H9 (cell line): ENCODE measurements around the gene CLC. TPM values are rescaled to one million over a fixed set of nuclear protein-coding genes. Genes with fewer than 3 reads are reported as not detected.

Source experiments
- DNase-seq: peaks from one replicate; pipeline ENCODE4 v3.0.0-alpha.2; 2017
- H2AFZ ChIP-seq: one replicate; pipeline ENCODE4 v1.6.1; 2013; ENCODE audit warnings: mild to moderate bottlenecking, low read length, control low read depth, moderate library complexity
- H2AK5ac ChIP-seq: 2 replicates; pipeline ENCODE4 v1.6.1; 2013; ENCODE audit warnings: low read length, control low read depth, mixed read lengths; ENCODE audit not compliant: insufficient read length
- H2BK120ac ChIP-seq: one replicate; pipeline ENCODE4 v1.6.1; 2013; ENCODE audit warnings: low read depth, mild to moderate bottlenecking, low read length, control low read depth, inconsistent platforms; ENCODE audit not compliant: poor library complexity, severe bottlenecking
- H2BK12ac ChIP-seq: 2 replicates; pipeline ENCODE4 v1.6.1; 2013; ENCODE audit warnings: low read length, control low read depth, mixed read lengths, low read depth; ENCODE audit not compliant: insufficient read length
- H2BK15ac ChIP-seq: 2 replicates; pipeline ENCODE4 v1.6.1; 2013; ENCODE audit warnings: low read depth, low read length, control low read depth
- H2BK20ac ChIP-seq: one replicate; pipeline ENCODE4 v1.6.1; 2013; ENCODE audit warnings: low read depth, mild to moderate bottlenecking, low read length, control low read depth, inconsistent platforms; ENCODE audit not compliant: poor library complexity, severe bottlenecking
- H2BK5ac ChIP-seq: 2 replicates; pipeline ENCODE4 v1.6.1; 2013; ENCODE audit warnings: low read length, control low read depth, mixed read lengths; ENCODE audit not compliant: insufficient read length
- H3K14ac ChIP-seq: 2 replicates; pipeline ENCODE4 v1.6.1; 2013; ENCODE audit warnings: low read length, control low read depth; ENCODE audit not compliant: insufficient read depth
- H3K18ac ChIP-seq: 2 replicates; pipeline ENCODE4 v1.6.1; 2013; ENCODE audit warnings: low read depth, mild to moderate bottlenecking, mixed read lengths, low read length, control low read depth; ENCODE audit not compliant: insufficient read length
- H3K23ac ChIP-seq: 2 replicates; pipeline ENCODE4 v1.6.1; 2013; ENCODE audit warnings: low read length, control low read depth, mixed read lengths, low read depth; ENCODE audit not compliant: insufficient read length
- H3K23me2 ChIP-seq: 2 replicates; pipeline ENCODE4 v1.6.1; 2013; ENCODE audit warnings: low read depth, mild to moderate bottlenecking, mixed read lengths, low read length, control low read depth; ENCODE audit not compliant: insufficient read length, poor library complexity, severe bottlenecking
- H3K27ac ChIP-seq: 2 replicates; pipeline ENCODE4 v1.5.1; 2013; ENCODE audit warnings: low read length, control low read depth, mixed read lengths, low read depth; ENCODE audit not compliant: insufficient read length
- H3K27me3 ChIP-seq: 2 replicates; pipeline ENCODE4 v1.6.1; 2013; ENCODE audit warnings: low read length, control low read depth, inconsistent platforms; ENCODE audit not compliant: insufficient read depth
- H3K4ac ChIP-seq: 2 replicates; pipeline ENCODE4 v1.6.1; 2013; ENCODE audit warnings: low read depth, mild to moderate bottlenecking, control low read depth, inconsistent platforms, low read length, moderate library complexity
- H3K4me1 ChIP-seq: 2 replicates; pipeline ENCODE4 v1.6.1; 2013; ENCODE audit warnings: low read length, control low read depth, inconsistent platforms; ENCODE audit not compliant: insufficient read depth
- H3K4me2 ChIP-seq: 2 replicates; pipeline ENCODE4 v1.6.1; 2013; ENCODE audit warnings: low read length, control low read depth, mixed read lengths; ENCODE audit not compliant: insufficient read length, insufficient read depth
- H3K56ac ChIP-seq: 2 replicates; pipeline ENCODE4 v1.6.1; 2013; ENCODE audit warnings: low read depth, mild to moderate bottlenecking, mixed read lengths, low read length, control low read depth; ENCODE audit not compliant: insufficient read length
- H3K79me1 ChIP-seq: 2 replicates; pipeline ENCODE4 v1.6.1; 2013; ENCODE audit warnings: low read depth, mild to moderate bottlenecking, moderate library complexity, low read length, control low read depth, inconsistent platforms; ENCODE audit not compliant: insufficient read depth, poor library complexity, severe bottlenecking
- H3K79me2 ChIP-seq: 2 replicates; pipeline ENCODE4 v1.6.1; 2013; ENCODE audit warnings: low read length, control low read depth, inconsistent platforms; ENCODE audit not compliant: insufficient read depth
- H3K9ac ChIP-seq: 2 replicates; pipeline ENCODE4 v1.6.1; 2013; ENCODE audit warnings: low read length, control low read depth, mixed read lengths; ENCODE audit not compliant: insufficient read length; ENCODE audit errors: extremely low read depth
- H3K9me3 ChIP-seq: one replicate; pipeline ENCODE4 v1.6.1; 2013; ENCODE audit warnings: low read depth, low read length, inconsistent platforms; ENCODE audit not compliant: control insufficient read depth
- H3T11ph ChIP-seq: one replicate; pipeline ENCODE4 v1.6.1; 2013; ENCODE audit warnings: mild to moderate bottlenecking, low read length, control low read depth, inconsistent platforms
- H4K20me1 ChIP-seq: one replicate; pipeline ENCODE4 v1.6.1; 2013; ENCODE audit not compliant: control insufficient read depth, insufficient read length, insufficient read depth
- H4K5ac ChIP-seq: 2 replicates; pipeline ENCODE4 v1.6.1; 2013; ENCODE audit warnings: low read depth, mild to moderate bottlenecking, mixed read lengths, low read length, control low read depth; ENCODE audit not compliant: insufficient read length
- H4K8ac ChIP-seq: replicated peaks from 2 replicates; pipeline ENCODE4 v1.6.1; 2013; ENCODE audit warnings: low read length, control low read depth, mixed read lengths, low read depth; ENCODE audit not compliant: insufficient read length
- H4K91ac ChIP-seq: 2 replicates; pipeline ENCODE4 v1.6.1; 2013; ENCODE audit warnings: low read depth, mild to moderate bottlenecking, moderate library complexity, mixed read lengths, low read length, control low read depth; ENCODE audit not compliant: insufficient read length
- H3K27ac Mint-ChIP-seq, 3 experiments: 2 replicates in 2 of 3; 3 replicates in 1 of 3; pipeline ENCODE4 v1.8.0; 2020 to 2021; ENCODE audit warnings: mixed read lengths in 3 of 3, mild to moderate bottlenecking in 1 of 3, moderate library complexity in 1 of 3
- H3K27me3 Mint-ChIP-seq: 2 replicates; pipeline ENCODE4 v1.8.0; 2021; ENCODE audit warnings: low read depth, mild to moderate bottlenecking, moderate library complexity, mixed read lengths
- H3K36me3 Mint-ChIP-seq, 3 experiments: 2 replicates in 2 of 3; 3 replicates in 1 of 3; pipeline ENCODE4 v1.8.0; 2020 to 2021; ENCODE audit warnings: low read depth in 3 of 3, mixed read lengths in 3 of 3; ENCODE audit not compliant: insufficient read depth in 1 of 3
- H3K4me1 Mint-ChIP-seq, 2 experiments: 2 replicates each; pipeline ENCODE4 v1.8.0; 2020; ENCODE audit warnings: mixed read lengths in 2 of 2
- H3K4me3 Mint-ChIP-seq, 2 experiments: 2 replicates in 1 of 2; 3 replicates in 1 of 2; pipeline ENCODE4 v1.8.0; 2020 to 2021; ENCODE audit warnings: mild to moderate bottlenecking in 2 of 2, mixed read lengths in 2 of 2, moderate library complexity in 1 of 2
- H3K9me3 Mint-ChIP-seq, 2 experiments: 2 replicates in 1 of 2; 3 replicates in 1 of 2; pipeline ENCODE4 v1.8.0; 2020; ENCODE audit warnings: mild to moderate bottlenecking in 2 of 2, mixed read lengths in 2 of 2, moderate library complexity in 1 of 2
- WGBS: extraction: QIAGEN DNeasy Blood & Tissue Kit; methylation state at CpG from one replicate; pipeline ENCODE4 v1.1.7; 2013; ENCODE audit warnings: missing lambda C conversion rate, low lambda C conversion rate, mixed read lengths; ENCODE audit not compliant: insufficient read length; ENCODE audit errors: extremely low coverage; 5-methylcytosine and 5-hydroxymethylcytosine counted together
- total RNA-seq: library from RNA; stranded (reverse); gene quantifications from 2 replicates; pipeline ENCODE4 v1.2.1, GENCODE V29; 2021
- TF ChIP-seq, protein P1 (sequence below): fragments of 200-600 bp; sonication (generic); conservative IDR thresholded peaks from 3 replicates; pipeline ENCODE4 v1.8.0; 2021; ENCODE audit warnings: antibody characterized with exemption, mild to moderate bottlenecking

Gene CLC
- total RNA-seq, 1 experiment from 2014 or later = 0.39 TPM

DNA sequence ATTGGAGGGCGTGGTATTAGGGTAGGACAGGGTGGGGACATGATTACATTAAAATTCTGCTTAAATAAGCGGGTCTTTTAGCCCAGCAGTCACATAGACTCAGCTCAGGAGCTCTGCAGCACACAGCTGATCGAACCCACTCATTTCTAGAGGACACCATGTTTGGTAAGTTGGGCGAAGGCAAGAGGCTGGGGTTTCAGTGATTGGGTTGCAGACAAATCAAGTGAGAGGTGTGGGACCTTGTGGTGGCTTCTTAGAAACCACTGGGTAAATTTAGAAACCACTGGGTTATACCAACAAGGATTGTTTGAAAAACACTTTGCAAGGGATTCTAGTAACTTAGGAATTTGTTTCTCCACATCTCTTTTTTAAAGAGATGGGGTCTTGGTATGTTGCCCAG lies 40.9 kb upstream of the CLC start, which contains the start of gene LEUTX:
Gene LEUTX (plus strand): TSS at position 92 of the 400 bp plus-strand sequence. CDS start 67 bp downstream, at position 159.
- Histone ChIP-seq H3K27ac (no peak within 1 kb of the TSS), H3T11ph (no peak within 1 kb of the TSS), H3K18ac (no peak within 1 kb of the TSS), H3K14ac (no peak within 1 kb of the TSS), H3K9ac (no peak within 1 kb of the TSS), H4K20me1 (no peaks in the 10 kb centered on the region), H2BK12ac (no peak within 1 kb of the TSS), H3K4ac (no peak within 1 kb of the TSS), H4K5ac (no peak within 1 kb of the TSS), H4K91ac (no peak within 1 kb of the TSS), H3K23me2 (no peaks in the 10 kb centered on the region), H2BK20ac (no peak within 1 kb of the TSS), H3K27me3 (no peaks in the 10 kb centered on the region), H3K9me3 (no peaks in the 10 kb centered on the region), H3K56ac (no peak within 1 kb of the TSS), H3K23ac (no peak within 1 kb of the TSS), H2BK5ac (no peak within 1 kb of the TSS), H2AFZ (no peak within 1 kb of the TSS), H3K79me1 (no peaks in the 10 kb centered on the region), H2AK5ac (no peak within 1 kb of the TSS), H3K4me2 (no peak within 1 kb of the TSS), H3K4me1 (no peaks in the 10 kb centered on the region), H2BK120ac (no peak within 1 kb of the TSS), H2BK15ac (no peak within 1 kb of the TSS), H4K8ac (no peak within 1 kb of the TSS), H3K79me2 (no peaks in the 10 kb centered on the region)
- peaks cover 2% of the 10 kb centered on the region; the same call in 1 of the 2 replicates for H3K27me3 Mint-ChIP-seq
- H3K4me1 Mint-ChIP-seq = peaks cover 3 to 5% of the 10 kb centered on the region in 2 experiments; a peak in 3 of 4 replicates
- no peaks in the 10 kb centered on the region for H3K9me3 Mint-ChIP-seq
- H3K36me3 Mint-ChIP-seq = no peaks in the 10 kb centered on the region
- TF ChIP-seq, protein P1, sequence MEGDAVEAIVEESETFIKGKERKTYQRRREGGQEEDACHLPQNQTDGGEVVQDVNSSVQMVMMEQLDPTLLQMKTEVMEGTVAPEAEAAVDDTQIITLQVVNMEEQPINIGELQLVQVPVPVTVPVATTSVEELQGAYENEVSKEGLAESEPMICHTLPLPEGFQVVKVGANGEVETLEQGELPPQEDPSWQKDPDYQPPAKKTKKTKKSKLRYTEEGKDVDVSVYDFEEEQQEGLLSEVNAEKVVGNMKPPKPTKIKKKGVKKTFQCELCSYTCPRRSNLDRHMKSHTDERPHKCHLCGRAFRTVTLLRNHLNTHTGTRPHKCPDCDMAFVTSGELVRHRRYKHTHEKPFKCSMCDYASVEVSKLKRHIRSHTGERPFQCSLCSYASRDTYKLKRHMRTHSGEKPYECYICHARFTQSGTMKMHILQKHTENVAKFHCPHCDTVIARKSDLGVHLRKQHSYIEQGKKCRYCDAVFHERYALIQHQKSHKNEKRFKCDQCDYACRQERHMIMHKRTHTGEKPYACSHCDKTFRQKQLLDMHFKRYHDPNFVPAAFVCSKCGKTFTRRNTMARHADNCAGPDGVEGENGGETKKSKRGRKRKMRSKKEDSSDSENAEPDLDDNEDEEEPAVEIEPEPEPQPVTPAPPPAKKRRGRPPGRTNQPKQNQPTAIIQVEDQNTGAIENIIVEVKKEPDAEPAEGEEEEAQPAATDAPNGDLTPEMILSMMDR = no peak
- no peak within 1 kb of the TSS for H3K4me3 Mint-ChIP-seq
- DNase-seq = no peak
- H3K27ac Mint-ChIP-seq = no peak within 1 kb of the TSS
- WGBS = no CpG with 5 or more reads among the region's 4 CpGs
